ENCODE data around the gene USP36. TPM values are rescaled to one million over a fixed set of nuclear protein-coding genes. Genes with fewer than 3 reads are reported as not detected.
"Not testable (repeated sequence)": the region's sequence is repeated elsewhere in the genome, so short reads cannot be mapped to it uniquely, and the experiment has no call there.

USP36 gene
- total and polyA plus RNA-seq, 11 donors = 11.7 to 40.9 (median 18.3) TPM

DNA sequence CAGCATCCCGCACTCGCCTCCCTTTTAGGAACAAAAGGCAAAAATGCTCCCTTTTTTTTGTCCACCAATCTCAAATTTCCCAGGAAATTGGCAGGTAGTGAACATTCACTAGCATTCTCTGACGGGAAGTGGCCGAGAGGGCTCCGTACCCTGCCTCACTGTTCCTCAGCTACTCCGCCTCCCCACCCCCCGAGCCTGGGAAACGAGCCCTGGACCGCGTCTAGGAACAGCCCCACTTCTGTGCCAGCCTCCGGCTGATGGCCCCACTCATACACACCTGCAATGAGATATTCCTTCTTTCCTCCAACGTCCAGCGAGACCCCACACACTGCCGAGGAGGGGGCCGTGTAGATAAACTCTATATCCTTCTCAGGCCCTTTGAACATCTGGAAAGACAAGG lies 30.0 kb upstream of the USP36 start:
- no peak overlapping the region for H3K4me3 ChIP-seq
- H3K4me1 ChIP-seq = peaks cover 0 to 41% (median 29%) of the 10 kb centered on the region in 12 donors
- H3K9me3 ChIP-seq = no peaks in the 10 kb centered on the region
- WGBS, 4 donors = 81 to 84% (median 82%) methylated on average over 15 of the region's 15 CpGs
- H3K27ac ChIP-seq = no peak overlapping the region
- peak in 1 of 5 donors; percentile 9 for DNase-seq
- ATAC-seq = no peak
- H3K36me3 ChIP-seq = peaks cover 0 to 68% (median 51%) of the 10 kb centered on the region in 9 donors
- intact Hi-C loops (cut with DNase I) = no loop called here
- no peaks in the 10 kb centered on the region for H3K27me3 ChIP-seq
- TF ChIP-seq, protein P1, sequence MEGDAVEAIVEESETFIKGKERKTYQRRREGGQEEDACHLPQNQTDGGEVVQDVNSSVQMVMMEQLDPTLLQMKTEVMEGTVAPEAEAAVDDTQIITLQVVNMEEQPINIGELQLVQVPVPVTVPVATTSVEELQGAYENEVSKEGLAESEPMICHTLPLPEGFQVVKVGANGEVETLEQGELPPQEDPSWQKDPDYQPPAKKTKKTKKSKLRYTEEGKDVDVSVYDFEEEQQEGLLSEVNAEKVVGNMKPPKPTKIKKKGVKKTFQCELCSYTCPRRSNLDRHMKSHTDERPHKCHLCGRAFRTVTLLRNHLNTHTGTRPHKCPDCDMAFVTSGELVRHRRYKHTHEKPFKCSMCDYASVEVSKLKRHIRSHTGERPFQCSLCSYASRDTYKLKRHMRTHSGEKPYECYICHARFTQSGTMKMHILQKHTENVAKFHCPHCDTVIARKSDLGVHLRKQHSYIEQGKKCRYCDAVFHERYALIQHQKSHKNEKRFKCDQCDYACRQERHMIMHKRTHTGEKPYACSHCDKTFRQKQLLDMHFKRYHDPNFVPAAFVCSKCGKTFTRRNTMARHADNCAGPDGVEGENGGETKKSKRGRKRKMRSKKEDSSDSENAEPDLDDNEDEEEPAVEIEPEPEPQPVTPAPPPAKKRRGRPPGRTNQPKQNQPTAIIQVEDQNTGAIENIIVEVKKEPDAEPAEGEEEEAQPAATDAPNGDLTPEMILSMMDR (IDR thresholded peaks at IDR 0.05) = no peak
- TF ChIP-seq POLR2A (IDR thresholded peaks at IDR 0.05) = no peak

DNA sequence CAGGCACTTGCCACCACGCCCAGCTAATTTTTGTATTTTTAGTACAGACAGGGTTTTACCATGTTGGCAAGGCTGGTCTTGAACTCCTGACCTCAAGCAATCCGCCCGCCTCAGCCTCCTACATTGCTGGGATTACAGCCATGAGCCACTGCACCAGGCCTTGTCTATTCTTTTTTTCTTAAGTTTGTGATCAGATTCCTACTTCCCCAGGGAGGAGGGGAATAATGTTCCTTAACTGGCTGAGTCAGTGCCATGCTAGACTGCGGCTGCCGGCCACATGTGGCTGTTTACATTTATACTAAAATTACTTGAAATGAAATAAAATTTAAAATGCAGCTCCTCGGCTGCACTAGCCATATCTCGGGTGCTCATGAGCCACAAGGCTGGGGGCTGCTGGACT lies 27.8 kb upstream of the USP36 start:
- no peak for ATAC-seq
- intact Hi-C loops (cut with DNase I) = loop anchor here in 5 of 10 donors (5.0 to 10.0 kb wide), 3 partner anchors 54 to 526 kb away; partner anchors contain the start of gene TIMP2 (in 2 of the 5)
- TF ChIP-seq, protein P1 (IDR thresholded peaks at IDR 0.05) = no peak
- no peak for TF ChIP-seq POLR2A (IDR thresholded peaks at IDR 0.05)

DNA sequence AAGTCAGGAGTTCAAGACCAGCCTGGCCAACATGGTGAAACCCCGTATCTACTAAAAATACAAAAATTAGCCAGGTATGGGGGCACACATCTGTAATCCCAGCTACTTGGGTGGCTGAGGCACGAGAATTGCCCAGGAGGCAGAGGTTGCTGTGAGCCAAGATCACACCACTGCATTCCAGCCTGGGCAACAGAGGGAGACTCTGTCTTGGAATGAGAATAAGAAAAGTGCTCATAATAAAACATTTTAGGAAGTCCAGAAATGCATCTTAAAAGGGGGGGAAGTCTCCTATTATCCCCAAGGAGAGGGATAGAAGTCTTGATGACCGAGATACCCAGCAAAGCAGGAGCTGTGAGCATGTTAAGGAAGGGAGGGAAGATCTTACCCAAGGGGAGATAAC lies 26.4 kb upstream of the USP36 start:
- WGBS, 4 donors = 90 to 93% (median 92%) methylated on average over 3 of the region's 3 CpGs
- Histone ChIP-seq H3K36me3 (peaks cover 0 to 57% (median 42%) of the 10 kb centered on the region in 9 donors), H3K27ac (peak overlapping the region in 2 of 12 donors; percentile 38 to 62), H3K4me1 (peaks cover 0 to 27% (median 10%) of the 10 kb centered on the region in 12 donors)
- H3K9me3 ChIP-seq, H3K4me3 ChIP-seq, H3K27me3 ChIP-seq, ATAC-seq: not testable (repeated sequence)
- intact Hi-C loops (cut with DNase I) = loop anchor here in 5 of 10 donors (2.0 to 10.0 kb wide), 4 partner anchors 55 to 528 kb away; partner anchors contain the start of gene TIMP2 (in 2 of the 5)
- peak in 1 of 5 donors; percentile 5 for DNase-seq

More for the DNA sequence above, 27.8 kb upstream of the USP36 start:
- WGBS, 4 donors = 82 to 94% (median 83%) methylated on average over 7 of the region's 7 CpGs
- Histone ChIP-seq H3K27me3 (no peaks in the 10 kb centered on the region), H3K9me3 (no peaks in the 10 kb centered on the region), H3K27ac (peak overlapping the region in 1 of 12 donors; percentile 4), H3K4me3 (no peak overlapping the region), H3K36me3 (peaks cover 0 to 68% (median 51%) of the 10 kb centered on the region in 9 donors), H3K4me1 (peaks cover 0 to 24% (median 11%) of the 10 kb centered on the region in 12 donors)
- DNase-seq = no peak

DNA sequence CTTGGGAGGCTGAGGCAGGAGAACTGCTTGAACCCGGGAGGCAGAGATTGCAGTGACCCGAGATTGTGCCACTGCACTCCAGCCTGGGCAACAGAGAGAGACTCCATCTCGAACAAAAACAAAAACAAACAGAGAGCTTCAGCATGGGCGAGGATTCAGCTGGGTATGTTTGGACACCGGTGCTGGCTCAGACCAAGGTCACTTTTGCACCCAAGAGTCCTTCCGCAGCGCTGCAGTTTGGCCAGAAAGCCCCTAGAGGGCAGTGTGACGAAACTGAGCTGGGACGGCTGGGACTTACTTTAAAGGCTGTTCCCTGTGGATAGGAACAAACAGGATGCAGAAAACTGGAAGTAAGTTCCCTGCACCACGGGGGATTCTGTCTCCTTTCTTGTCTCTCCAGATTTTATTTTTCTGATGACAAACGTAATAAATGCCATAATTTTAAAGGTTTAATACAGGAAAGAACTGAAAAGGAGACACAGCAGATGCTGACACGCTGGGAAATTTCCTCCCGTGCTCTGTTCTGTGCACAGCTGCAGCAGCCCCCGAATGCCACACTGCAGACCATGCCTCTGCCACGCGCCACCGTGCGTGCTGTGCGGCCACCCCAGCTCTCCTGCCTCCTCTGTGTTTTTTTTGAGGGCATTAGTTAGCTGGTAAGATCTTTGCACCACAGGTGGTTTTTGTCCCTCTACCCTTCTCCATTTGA lies 25.2 kb upstream of the USP36 start:
- intact Hi-C loops (cut with DNase I) = loop anchor here (1.0 to 10.0 kb wide), 6 partner anchors 56 to 529 kb away; partner anchors contain the start of gene TIMP2 (in 2 of the 10)
- WGBS, 4 donors = 21 to 23% (median 22%) methylated on average over 19 of the region's 19 CpGs
- Histone ChIP-seq H3K27ac (peak overlapping the region in 7 of 12 donors; percentile 21 to 56 (median 30)), H3K9me3 (no peaks in the 10 kb centered on the region), H3K4me3 (peak overlapping the region in 7 of 12 donors; percentile 11 to 37 (median 31)), H3K27me3 (no peaks in the 10 kb centered on the region), H3K36me3 (peaks cover 0 to 45% (median 31%) of the 10 kb centered on the region in 9 donors), H3K4me1 (peaks cover 0 to 34% (median 11%) of the 10 kb centered on the region in 12 donors)
- no peak for TF ChIP-seq POLR2A (IDR thresholded peaks at IDR 0.05)
- TF ChIP-seq, protein P1 (IDR thresholded peaks at IDR 0.05) = peak; percentile 85 to 98 (median 94)
- peak; percentile 81 to 87 (median 83) for DNase-seq
- ATAC-seq = peak; percentile 64 to 85 (median 78)
